ENCODE results near the gene SV2C. TPM values are rescaled to one million over a fixed set of nuclear protein-coding genes. Genes with fewer than 3 reads are reported as not detected.

The SV2C gene
- polyA plus RNA-seq, 1 donor (not counting 4 experiments of a cell fraction or from before 2014, with no cell fraction given) = 0.34 TPM

- dilution Hi-C loops (cut with MboI; ENCODE audit: extremely low pct_ligation_motif_present, low sequenced_read_pairs) = no loop called here
- no peak overlapping the region for H3K27ac ChIP-seq (ENCODE audit: control insufficient read depth, insufficient read depth, low read length)
- H3K4me1 ChIP-seq (ENCODE audit: control insufficient read depth, extremely low read depth, insufficient read depth, low read length) = no peaks in the 10 kb centered on the region
- no peaks in the 10 kb centered on the region for H4K20me1 ChIP-seq (ENCODE audit: control insufficient read depth, extremely low read depth, insufficient read depth, low read length)
- no peak overlapping the region for H3K4me2 ChIP-seq (ENCODE audit: control insufficient read depth, extremely low read depth, insufficient read depth, low read depth, low read length)
- H3K9me1 ChIP-seq (ENCODE audit: control insufficient read depth, extremely low read depth, insufficient read depth, low read length) = no peaks in the 10 kb centered on the region
- no peak for FAIRE-seq
- no peaks in the 10 kb centered on the region for H3K79me2 ChIP-seq (ENCODE audit: control insufficient read depth, insufficient read depth, low read length)
- no peak overlapping the region for H2AFZ ChIP-seq (ENCODE audit: control insufficient read depth, low read length)
- H3K9ac ChIP-seq (ENCODE audit: control insufficient read depth, extremely low read depth, insufficient read depth, low read length) = no peak overlapping the region
- no peaks in the 10 kb centered on the region for H3K9me3 ChIP-seq (ENCODE audit: control insufficient read depth, low read depth, low read length)
- TF ChIP-seq CTCF (optimal IDR thresholded peaks at IDR 0.05 in 1 of 3, IDR thresholded peaks at IDR 0.05 in 1 of 3, conservative IDR thresholded peaks at IDR 0.05 in 1 of 3; ENCODE audit: extremely low read depth in 1 of 3, insufficient read depth in 2 of 3, low read length in 3 of 3) = no peak
- no peaks in the 10 kb centered on the region for H3K36me3 ChIP-seq (ENCODE audit: control insufficient read depth in 2 of 2, extremely low read depth in 1 of 2, insufficient read depth in 2 of 2, low read length in 2 of 2)
- DNase-seq (ENCODE audit: low read depth, low spot score) = no peak
- H3K4me3 ChIP-seq (ENCODE audit: control insufficient read depth in 2 of 3, extremely low read depth in 1 of 3, insufficient read depth in 2 of 3, low read depth in 1 of 3, low read length in 3 of 3) = no peak overlapping the region
- H3K27me3 ChIP-seq (ENCODE audit: control insufficient read depth, extremely low read depth, insufficient read depth, low read length) = no peaks in the 10 kb centered on the region
These were observed 23.0 kb downstream of the SV2C start for GRCh38 chr5:76106149-76106548.

GRCh38 chr5:76111477-76112174 lies 28.4 kb downstream of the SV2C start:
- Histone ChIP-seq H3K4me3 (ENCODE audit: control insufficient read depth in 2 of 3, extremely low read depth in 1 of 3, insufficient read depth in 2 of 3, low read depth in 1 of 3, low read length in 3 of 3) (no peak overlapping the region), H2AFZ (ENCODE audit: control insufficient read depth, low read length) (no peak overlapping the region), H3K79me2 (ENCODE audit: control insufficient read depth, insufficient read depth, low read length) (no peaks in the 10 kb centered on the region), H3K4me1 (ENCODE audit: control insufficient read depth, extremely low read depth, insufficient read depth, low read length) (no peaks in the 10 kb centered on the region), H3K4me2 (ENCODE audit: control insufficient read depth, extremely low read depth, insufficient read depth, low read depth, low read length) (no peak overlapping the region), H3K27me3 (ENCODE audit: control insufficient read depth, extremely low read depth, insufficient read depth, low read length) (no peaks in the 10 kb centered on the region), H4K20me1 (ENCODE audit: control insufficient read depth, extremely low read depth, insufficient read depth, low read length) (no peaks in the 10 kb centered on the region), H3K9me3 (ENCODE audit: control insufficient read depth, low read depth, low read length) (no peaks in the 10 kb centered on the region), H3K36me3 (ENCODE audit: control insufficient read depth in 2 of 2, extremely low read depth in 1 of 2, insufficient read depth in 2 of 2, low read length in 2 of 2) (no peaks in the 10 kb centered on the region), H3K9ac (ENCODE audit: control insufficient read depth, extremely low read depth, insufficient read depth, low read length) (no peak overlapping the region), H3K27ac (ENCODE audit: control insufficient read depth, insufficient read depth, low read length) (no peak overlapping the region), H3K9me1 (ENCODE audit: control insufficient read depth, extremely low read depth, insufficient read depth, low read length) (no peaks in the 10 kb centered on the region)
- dilution Hi-C loops (cut with MboI; ENCODE audit: extremely low pct_ligation_motif_present, low sequenced_read_pairs) = no loop called here
- no peak for FAIRE-seq
- no peak for DNase-seq (ENCODE audit: low read depth, low spot score)
- TF ChIP-seq CTCF (optimal IDR thresholded peaks at IDR 0.05 in 1 of 3, IDR thresholded peaks at IDR 0.05 in 1 of 3, conservative IDR thresholded peaks at IDR 0.05 in 1 of 3; ENCODE audit: extremely low read depth in 1 of 3, insufficient read depth in 2 of 3, low read length in 3 of 3) (no peak), EZH2 (IDR thresholded peaks at IDR 0.05; ENCODE audit: low read length) (no peak)

Data from keratinocyte (primary cell).